GOT3 (cell line): ENCODE measurements around the gene ARHGEF26.
"Not testable (repeated sequence)": the region's sequence is repeated elsewhere in the genome, so short reads cannot be mapped to it uniquely, and the experiment has no call there.

Experiments used
- DNase-seq: peaks from one replicate; lab custom pipeline; 2025; ENCODE audit warnings: mixed read lengths; lab: John Stamatoyannopoulos, UW

ARHGEF26 gene

GRCh38 chr3:154120961-154121700 lies at the start of gene ARHGEF26:
Gene ARHGEF26 (plus strand): TSS chr3:154121390. CDS start chr3:154121993, 603 bp downstream.
- peak; percentile 27 for DNase-seq

GRCh38 chr3:154074966-154075365 lies 46.2 kb upstream of the ARHGEF26 start:
- no peak for DNase-seq

GRCh38 chr3:154078672-154079071 lies 42.5 kb upstream of the ARHGEF26 start:
- DNase-seq, result no peak

- no peak for DNase-seq
Observed at GRCh38 chr3:154081305-154081704, 39.9 kb upstream of the ARHGEF26 start.

GRCh38 chr3:154085071-154085470 lies 36.1 kb upstream of the ARHGEF26 start:
- DNase-seq, result no peak

- DNase-seq, result no peak
Observed at GRCh38 chr3:154085799-154086198, 35.4 kb upstream of the ARHGEF26 start.

- DNase-seq, result no peak
Observed at GRCh38 chr3:154086286-154086685, 34.9 kb upstream of the ARHGEF26 start.

GRCh38 chr3:154087756-154088480 lies 33.3 kb upstream of the ARHGEF26 start:
- not testable (repeated sequence) for DNase-seq

GRCh38 chr3:154089421-154090420 lies 31.5 kb upstream of the ARHGEF26 start:
- no peak for DNase-seq

GRCh38 chr3:154094051-154094450 lies 27.1 kb upstream of the ARHGEF26 start:
- DNase-seq, result no peak

GRCh38 chr3:154095832-154096421 lies 25.3 kb upstream of the ARHGEF26 start:
- DNase-seq, result no peak

GRCh38 chr3:154098376-154098775 lies 22.8 kb upstream of the ARHGEF26 start:
- DNase-seq, result no peak

- DNase-seq, result no peak
Observed at GRCh38 chr3:154100556-154100955, 20.6 kb upstream of the ARHGEF26 start.

GRCh38 chr3:154101250-154101649 lies 19.9 kb upstream of the ARHGEF26 start:
- no peak for DNase-seq

- DNase-seq, result no peak
Observed at GRCh38 chr3:154102225-154102624, 19.0 kb upstream of the ARHGEF26 start.

- no peak for DNase-seq
Observed at GRCh38 chr3:154105218-154105975, 15.8 kb upstream of the ARHGEF26 start.

- DNase-seq, result no peak
Observed at GRCh38 chr3:154111365-154111935, 9.7 kb upstream of the ARHGEF26 start.

GRCh38 chr3:154112146-154112852 lies 8.9 kb upstream of the ARHGEF26 start:
- DNase-seq, result no peak

GRCh38 chr3:154113609-154114008 lies 7.6 kb upstream of the ARHGEF26 start:
- DNase-seq, result no peak

- DNase-seq, result no peak
Observed at GRCh38 chr3:154115332-154115731, 5.9 kb upstream of the ARHGEF26 start.
